Ishikawa (cell line): ENCODE measurements around the gene SF3B2.

Experiments used
- CEBPB ChIP-seq: IDR thresholded peaks from 2 replicates; pipeline ENCODE4 v1.6.1; 2012
- CREB1 ChIP-seq: IDR thresholded peaks from 2 replicates; pipeline ENCODE4 v1.6.1; 2012; ENCODE audit warnings: low read depth
- EGR1 ChIP-seq: IDR thresholded peaks from 2 replicates; pipeline ENCODE4 v1.6.1; 2012
- EP300 ChIP-seq: IDR thresholded peaks from 2 replicates; pipeline ENCODE4 v1.6.1; 2012; ENCODE audit warnings: borderline replicate concordance
- FOXM1 ChIP-seq: IDR thresholded peaks from 2 replicates; pipeline ENCODE4 v1.6.1; 2012; ENCODE audit warnings: low read depth, borderline replicate concordance
- NFIC ChIP-seq: IDR thresholded peaks from 2 replicates; pipeline ENCODE4 v1.6.1; 2012
- RAD21 ChIP-seq: IDR thresholded peaks from 2 replicates; pipeline ENCODE4 v1.6.1; 2012; ENCODE audit warnings: low read depth
- REST ChIP-seq: IDR thresholded peaks from 2 replicates; pipeline ENCODE4 v1.6.1; 2012; ENCODE audit warnings: low read depth, mild to moderate bottlenecking
- TAF1 ChIP-seq: IDR thresholded peaks from 2 replicates; pipeline ENCODE4 v1.6.1; 2012; ENCODE audit warnings: low read depth, mild to moderate bottlenecking
- TCF12 ChIP-seq: IDR thresholded peaks from 2 replicates; pipeline ENCODE4 v1.6.1; 2012; ENCODE audit warnings: low read depth
- TEAD4 ChIP-seq: IDR thresholded peaks from 2 replicates; pipeline ENCODE4 v1.6.1; 2012
- YY1 ChIP-seq: IDR thresholded peaks from 2 replicates; pipeline ENCODE4 v1.6.1; 2012; ENCODE audit warnings: low read depth
- ZBTB7A ChIP-seq: IDR thresholded peaks from 2 replicates; pipeline ENCODE4 v1.6.1; 2012; ENCODE audit warnings: low read depth
- TF ChIP-seq, protein P1 (sequence below): IDR thresholded peaks from 2 replicates; pipeline ENCODE4 v1.6.1; 2012
- TF ChIP-seq, protein P2 (sequence below): IDR thresholded peaks from 2 replicates; pipeline ENCODE4 v1.6.1; 2012

SF3B2 gene

GRCh38 chr11:66008468-66009101 is 43.6 kb upstream of the SF3B2 start:
- TF ChIP-seq TEAD4 (no peak), CEBPB (no peak), EGR1 (no peak), ZBTB7A (no peak), NFIC (no peak), TAF1 (no peak), RAD21 (peak; percentile 5; the same call in 1 of the 2 replicates), CREB1 (no peak)
- TF ChIP-seq, protein P1, sequence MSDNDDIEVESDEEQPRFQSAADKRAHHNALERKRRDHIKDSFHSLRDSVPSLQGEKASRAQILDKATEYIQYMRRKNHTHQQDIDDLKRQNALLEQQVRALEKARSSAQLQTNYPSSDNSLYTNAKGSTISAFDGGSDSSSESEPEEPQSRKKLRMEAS = peak; percentile 26; the same call in 1 of the 2 replicates
- TF ChIP-seq, protein P2, sequence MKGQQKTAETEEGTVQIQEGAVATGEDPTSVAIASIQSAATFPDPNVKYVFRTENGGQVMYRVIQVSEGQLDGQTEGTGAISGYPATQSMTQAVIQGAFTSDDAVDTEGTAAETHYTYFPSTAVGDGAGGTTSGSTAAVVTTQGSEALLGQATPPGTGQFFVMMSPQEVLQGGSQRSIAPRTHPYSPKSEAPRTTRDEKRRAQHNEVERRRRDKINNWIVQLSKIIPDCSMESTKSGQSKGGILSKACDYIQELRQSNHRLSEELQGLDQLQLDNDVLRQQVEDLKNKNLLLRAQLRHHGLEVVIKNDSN = no peak

DNA sequence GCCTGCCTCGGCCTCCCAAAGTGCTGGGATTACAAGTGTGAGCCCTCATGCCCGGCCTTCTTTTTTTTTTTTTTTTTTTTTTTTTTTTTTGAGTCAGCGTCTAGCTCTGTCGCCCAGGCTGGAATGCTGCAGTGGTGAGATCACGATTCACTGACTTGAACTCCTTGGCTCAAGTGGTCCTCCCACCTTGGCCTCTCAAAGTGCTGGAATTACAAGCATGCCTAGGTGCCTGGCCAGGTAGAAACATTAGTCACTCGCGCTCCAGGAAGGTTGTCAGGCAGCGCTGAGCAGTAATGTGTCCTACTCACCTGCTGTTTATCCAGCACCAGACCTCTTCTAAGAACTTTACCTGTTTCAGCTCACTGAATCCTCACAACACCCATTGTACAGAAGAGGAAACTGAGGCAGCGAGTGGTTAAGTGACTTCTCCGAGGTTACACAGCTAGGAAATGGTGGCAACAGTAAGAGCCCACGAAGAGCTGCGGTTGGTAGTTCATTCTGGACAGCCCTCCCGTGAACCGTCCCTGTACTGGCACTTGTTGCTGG is 40.9 kb upstream of the SF3B2 start:
- TF ChIP-seq TCF12 (peak; percentile 92), EP300 (peak; percentile 93), TAF1 (0 out of 2 replicates have a peak, but pooled peaks have one; percentile 31), ZBTB7A (no peak), CEBPB (no peak), YY1 (no peak; the same call in none of the 2 replicates), TEAD4 (peak; percentile 98), NFIC (peak; percentile 83), EGR1 (no peak), CREB1 (no peak), RAD21 (peak; percentile 22; the same call in 1 of the 2 replicates), FOXM1 (peak; percentile 70; the same call in 1 of the 2 replicates), REST (no peak)
- TF ChIP-seq, protein P1 = peak; percentile 35
- TF ChIP-seq, protein P2 = peak; percentile 19; the same call in 1 of the 2 replicates

DNA sequence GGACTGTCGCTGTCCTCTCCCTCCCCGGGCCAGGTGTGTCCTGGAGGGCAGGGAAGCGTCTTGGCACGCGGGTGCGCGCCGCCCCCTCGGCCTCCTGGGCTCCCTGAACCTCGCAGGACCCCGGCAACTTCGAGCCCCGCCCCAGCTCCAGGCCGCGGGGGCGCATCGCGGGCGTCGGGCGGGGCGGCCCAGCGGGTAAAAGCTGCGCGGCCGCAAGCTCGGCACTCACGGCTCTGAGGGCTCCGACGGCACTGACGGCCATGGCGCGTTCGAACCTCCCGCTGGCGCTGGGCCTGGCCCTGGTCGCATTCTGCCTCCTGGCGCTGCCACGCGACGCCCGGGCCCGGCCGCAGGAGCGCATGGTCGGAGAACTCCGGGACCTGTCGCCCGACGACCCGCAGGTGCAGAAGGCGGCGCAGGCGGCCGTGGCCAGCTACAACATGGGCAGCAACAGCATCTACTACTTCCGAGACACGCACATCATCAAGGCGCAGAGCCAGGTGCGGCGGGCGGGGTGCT is 40.3 kb upstream of the SF3B2 start, which contains the start of gene CST6:
Gene CST6, plus strand, starts transcription at position 224 of the 519 bp plus-strand sequence. Its CDS starts 37 bp downstream, at position 261.
- TF ChIP-seq EGR1 = peak; percentile 50
- TF ChIP-seq, protein P1 = no peak; the same call in 1 of the 2 replicates
- peak; percentile 65; the same call in 1 of the 2 replicates for TF ChIP-seq ZBTB7A

DNA sequence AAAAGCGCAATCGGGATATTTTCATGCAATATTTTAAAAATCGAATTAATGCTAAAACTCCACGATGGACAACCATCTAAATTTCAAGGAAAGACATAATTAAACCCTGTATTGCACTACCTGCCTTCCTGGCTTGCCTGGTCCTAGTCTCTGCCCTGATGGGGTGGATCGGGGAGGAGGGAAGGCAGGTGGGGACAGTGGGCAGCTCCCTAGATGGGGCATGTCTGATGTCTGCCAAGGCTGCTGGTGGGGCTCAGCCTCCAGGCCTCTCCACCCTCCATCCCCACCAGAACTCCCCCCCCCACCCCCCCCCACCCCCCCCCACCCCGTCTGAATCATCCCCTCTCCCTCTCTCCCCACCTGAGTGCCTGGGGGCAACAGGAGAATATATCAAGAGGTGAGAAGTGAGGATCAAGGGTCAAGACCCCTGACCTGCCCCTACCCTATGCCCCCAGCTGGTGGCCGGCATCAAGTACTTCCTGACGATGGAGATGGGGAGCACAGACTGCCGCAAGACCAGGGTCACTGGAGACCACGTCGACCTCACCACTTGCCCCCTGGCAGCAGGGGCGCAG is 39.7 kb upstream of the SF3B2 start:
- peak; percentile 72; the same call in 1 of the 2 replicates for TF ChIP-seq ZBTB7A
- TF ChIP-seq, protein P2 = no peak

DNA sequence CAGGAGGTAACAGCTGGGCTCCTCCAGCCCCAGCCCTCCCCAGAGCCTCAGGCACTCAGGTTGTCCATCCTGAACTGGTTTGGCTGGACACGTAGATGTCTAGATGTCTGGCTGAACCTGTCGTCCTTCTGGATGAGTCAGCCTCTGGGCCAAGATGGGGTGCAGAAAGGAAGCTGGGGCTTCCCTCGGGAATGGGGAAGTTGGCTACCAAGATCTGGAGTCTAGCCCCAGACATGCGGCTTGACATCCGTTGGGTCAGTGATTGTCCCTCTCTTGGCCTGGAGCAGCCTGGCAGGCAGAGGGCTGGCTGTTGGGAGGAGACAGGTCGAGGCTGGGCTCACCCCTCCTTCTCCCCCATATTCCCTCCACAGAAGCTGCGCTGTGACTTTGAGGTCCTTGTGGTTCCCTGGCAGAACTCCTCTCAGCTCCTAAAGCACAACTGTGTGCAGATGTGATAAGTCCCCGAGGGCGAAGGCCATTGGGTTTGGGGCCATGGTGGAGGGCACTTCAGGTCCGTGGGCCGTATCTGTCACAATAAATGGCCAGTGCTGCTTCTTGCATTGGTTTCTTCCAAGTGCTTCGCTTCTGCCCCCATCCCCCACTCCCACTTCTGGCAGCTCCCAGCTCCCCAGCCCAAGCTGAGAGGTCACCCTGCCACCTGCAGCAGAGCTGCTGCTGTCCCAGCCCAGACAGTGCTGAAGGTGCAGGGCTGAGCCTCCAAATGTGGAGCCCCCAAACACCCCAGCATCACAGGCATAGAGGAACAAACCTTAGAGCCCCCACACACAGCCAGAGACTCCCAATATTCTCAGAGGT is 39.0 kb upstream of the SF3B2 start:
- no peak for TF ChIP-seq CEBPB
- peak; percentile 81 for TF ChIP-seq TEAD4
- peak; percentile 92 for TF ChIP-seq EP300
- TF ChIP-seq TAF1 = no peak
- no peak for TF ChIP-seq EGR1
- TF ChIP-seq, protein P2 = no peak
- no peak for TF ChIP-seq RAD21
- peak; percentile 84 for TF ChIP-seq NFIC
- peak; percentile 81 for TF ChIP-seq REST
- TF ChIP-seq YY1 = peak; percentile 46; the same call in 1 of the 2 replicates
- peak; percentile 8 for TF ChIP-seq ZBTB7A
- TF ChIP-seq FOXM1 = no peak; the same call in 1 of the 2 replicates
- TF ChIP-seq TCF12 = peak; percentile 91
- TF ChIP-seq, protein P1 = no peak; the same call in 1 of the 2 replicates
- no peak for TF ChIP-seq CREB1
